ENCODE measurements around the gene STPG1.

Gene STPG1

DNA sequence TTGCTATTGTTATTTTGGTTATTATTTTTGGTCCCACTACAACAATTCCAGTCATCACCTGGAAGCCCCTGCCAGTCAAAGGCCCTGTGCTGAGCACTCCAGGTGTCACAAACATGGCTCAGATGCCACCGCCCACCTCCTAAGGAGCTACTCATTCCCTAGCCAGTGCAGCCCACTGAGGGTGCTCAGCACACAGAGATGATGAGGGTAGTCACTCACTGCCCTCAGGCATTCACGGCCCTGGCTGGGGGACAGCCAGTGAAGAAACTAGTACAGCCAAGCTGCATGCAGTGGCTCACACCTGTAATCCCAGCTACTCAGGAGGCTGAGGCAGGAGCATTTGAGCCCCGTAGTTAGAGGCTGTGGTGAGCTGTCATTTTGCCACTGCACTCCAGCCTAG lies 44.3 kb upstream of the STPG1 start:
- Histone ChIP-seq H3K27ac (replicated peaks) (no peak overlapping the region), H3K4me3 (replicated peaks; ENCODE audit: insufficient read depth, low read length) (no peak overlapping the region), H3K27me3 (ENCODE audit: insufficient read depth, poor library complexity, severe bottlenecking) (no peaks in the 10 kb centered on the region)
- TF ChIP-seq SPI1 (IDR thresholded peaks at IDR 0.05; ENCODE audit: borderline replicate concordance, low read depth) (no peak), POLR2AphosphoS5 (IDR thresholded peaks at IDR 0.05; ENCODE audit: low read depth) (no peak), GABPA (IDR thresholded peaks at IDR 0.05; ENCODE audit: low read depth) (no peak)
- TF ChIP-seq, protein P1, sequence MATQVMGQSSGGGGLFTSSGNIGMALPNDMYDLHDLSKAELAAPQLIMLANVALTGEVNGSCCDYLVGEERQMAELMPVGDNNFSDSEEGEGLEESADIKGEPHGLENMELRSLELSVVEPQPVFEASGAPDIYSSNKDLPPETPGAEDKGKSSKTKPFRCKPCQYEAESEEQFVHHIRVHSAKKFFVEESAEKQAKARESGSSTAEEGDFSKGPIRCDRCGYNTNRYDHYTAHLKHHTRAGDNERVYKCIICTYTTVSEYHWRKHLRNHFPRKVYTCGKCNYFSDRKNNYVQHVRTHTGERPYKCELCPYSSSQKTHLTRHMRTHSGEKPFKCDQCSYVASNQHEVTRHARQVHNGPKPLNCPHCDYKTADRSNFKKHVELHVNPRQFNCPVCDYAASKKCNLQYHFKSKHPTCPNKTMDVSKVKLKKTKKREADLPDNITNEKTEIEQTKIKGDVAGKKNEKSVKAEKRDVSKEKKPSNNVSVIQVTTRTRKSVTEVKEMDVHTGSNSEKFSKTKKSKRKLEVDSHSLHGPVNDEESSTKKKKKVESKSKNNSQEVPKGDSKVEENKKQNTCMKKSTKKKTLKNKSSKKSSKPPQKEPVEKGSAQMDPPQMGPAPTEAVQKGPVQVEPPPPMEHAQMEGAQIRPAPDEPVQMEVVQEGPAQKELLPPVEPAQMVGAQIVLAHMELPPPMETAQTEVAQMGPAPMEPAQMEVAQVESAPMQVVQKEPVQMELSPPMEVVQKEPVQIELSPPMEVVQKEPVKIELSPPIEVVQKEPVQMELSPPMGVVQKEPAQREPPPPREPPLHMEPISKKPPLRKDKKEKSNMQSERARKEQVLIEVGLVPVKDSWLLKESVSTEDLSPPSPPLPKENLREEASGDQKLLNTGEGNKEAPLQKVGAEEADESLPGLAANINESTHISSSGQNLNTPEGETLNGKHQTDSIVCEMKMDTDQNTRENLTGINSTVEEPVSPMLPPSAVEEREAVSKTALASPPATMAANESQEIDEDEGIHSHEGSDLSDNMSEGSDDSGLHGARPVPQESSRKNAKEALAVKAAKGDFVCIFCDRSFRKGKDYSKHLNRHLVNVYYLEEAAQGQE (IDR thresholded peaks at IDR 0.05; ENCODE audit: insufficient replicate concordance, low read depth): no peak
- TF ChIP-seq, protein P2, sequence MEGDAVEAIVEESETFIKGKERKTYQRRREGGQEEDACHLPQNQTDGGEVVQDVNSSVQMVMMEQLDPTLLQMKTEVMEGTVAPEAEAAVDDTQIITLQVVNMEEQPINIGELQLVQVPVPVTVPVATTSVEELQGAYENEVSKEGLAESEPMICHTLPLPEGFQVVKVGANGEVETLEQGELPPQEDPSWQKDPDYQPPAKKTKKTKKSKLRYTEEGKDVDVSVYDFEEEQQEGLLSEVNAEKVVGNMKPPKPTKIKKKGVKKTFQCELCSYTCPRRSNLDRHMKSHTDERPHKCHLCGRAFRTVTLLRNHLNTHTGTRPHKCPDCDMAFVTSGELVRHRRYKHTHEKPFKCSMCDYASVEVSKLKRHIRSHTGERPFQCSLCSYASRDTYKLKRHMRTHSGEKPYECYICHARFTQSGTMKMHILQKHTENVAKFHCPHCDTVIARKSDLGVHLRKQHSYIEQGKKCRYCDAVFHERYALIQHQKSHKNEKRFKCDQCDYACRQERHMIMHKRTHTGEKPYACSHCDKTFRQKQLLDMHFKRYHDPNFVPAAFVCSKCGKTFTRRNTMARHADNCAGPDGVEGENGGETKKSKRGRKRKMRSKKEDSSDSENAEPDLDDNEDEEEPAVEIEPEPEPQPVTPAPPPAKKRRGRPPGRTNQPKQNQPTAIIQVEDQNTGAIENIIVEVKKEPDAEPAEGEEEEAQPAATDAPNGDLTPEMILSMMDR (IDR thresholded peaks at IDR 0.05; ENCODE audit: insufficient read depth, low read length): no peak
- no peak for DNase-seq (ENCODE audit: low read depth in 1 of 2, low spot score in 1 of 2)

- no peak for DNase-seq (ENCODE audit: low read depth in 1 of 2, low spot score in 1 of 2)
- Histone ChIP-seq H3K27me3 (ENCODE audit: insufficient read depth, poor library complexity, severe bottlenecking) (no peaks in the 10 kb centered on the region), H3K4me3 (replicated peaks; ENCODE audit: insufficient read depth, low read length) (no peak overlapping the region), H3K27ac (replicated peaks) (no peak overlapping the region)
- TF ChIP-seq POLR2AphosphoS5 (IDR thresholded peaks at IDR 0.05; ENCODE audit: low read depth) (no peak), SPI1 (IDR thresholded peaks at IDR 0.05; ENCODE audit: borderline replicate concordance, low read depth) (no peak)
These were observed 41.7 kb upstream of the STPG1 start for GRCh38 chr1:24455272-24455671.

GRCh38 chr1:24454673-24455072 lies 41.1 kb upstream of the STPG1 start:
- Histone ChIP-seq H3K27me3 (ENCODE audit: insufficient read depth, poor library complexity, severe bottlenecking) (no peaks in the 10 kb centered on the region), H3K4me3 (replicated peaks; ENCODE audit: insufficient read depth, low read length) (no peak overlapping the region), H3K27ac (replicated peaks) (no peak overlapping the region)
- TF ChIP-seq, protein P2 (IDR thresholded peaks at IDR 0.05; ENCODE audit: insufficient read depth, low read length): no peak
- TF ChIP-seq, protein P1 (IDR thresholded peaks at IDR 0.05; ENCODE audit: insufficient replicate concordance, low read depth): no peak
- TF ChIP-seq POLR2AphosphoS5 (IDR thresholded peaks at IDR 0.05; ENCODE audit: low read depth) (no peak), SPI1 (IDR thresholded peaks at IDR 0.05; ENCODE audit: borderline replicate concordance, low read depth) (no peak), GABPA (IDR thresholded peaks at IDR 0.05; ENCODE audit: low read depth) (no peak)
- no peak for DNase-seq (ENCODE audit: low read depth in 1 of 2, low spot score in 1 of 2)

- H3K27me3 ChIP-seq (ENCODE audit: insufficient read depth, poor library complexity, severe bottlenecking): no peaks in the 10 kb centered on the region
- DNase-seq (ENCODE audit: low read depth in 1 of 2, low spot score in 1 of 2): no peak
- H3K4me3 ChIP-seq (replicated peaks; ENCODE audit: insufficient read depth, low read length): no peak overlapping the region
- no peak overlapping the region for H3K27ac ChIP-seq (replicated peaks)
- TF ChIP-seq POLR2AphosphoS5 (IDR thresholded peaks at IDR 0.05; ENCODE audit: low read depth) (no peak), GABPA (IDR thresholded peaks at IDR 0.05; ENCODE audit: low read depth) (no peak), SPI1 (IDR thresholded peaks at IDR 0.05; ENCODE audit: borderline replicate concordance, low read depth) (no peak)
- TF ChIP-seq, protein P1 (IDR thresholded peaks at IDR 0.05; ENCODE audit: insufficient replicate concordance, low read depth): no peak
- TF ChIP-seq, protein P2 (IDR thresholded peaks at IDR 0.05; ENCODE audit: insufficient read depth, low read length): no peak
These were observed 39.4 kb upstream of the STPG1 start for GRCh38 chr1:24452922-24453485.
